ENCODE measurements around the gene PCNX2.

DNA sequence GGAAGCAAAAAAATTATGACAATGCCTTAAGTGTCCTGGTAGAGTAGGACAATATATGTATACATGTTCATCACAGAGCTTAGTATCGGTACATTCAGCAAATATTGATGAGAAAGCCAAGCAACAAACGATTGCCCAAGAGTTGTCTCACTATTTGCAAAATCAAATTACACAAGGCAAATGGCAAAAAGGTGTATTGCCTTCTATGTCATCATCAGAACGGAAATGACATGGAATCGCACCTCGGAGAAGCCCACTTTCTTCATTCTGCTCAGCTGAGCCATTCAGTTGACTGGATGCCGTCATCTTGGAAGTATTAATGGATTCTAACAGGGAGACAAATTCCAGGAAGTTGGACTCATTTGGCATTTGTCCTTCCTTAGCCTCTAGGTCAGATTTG, 37.7 kb downstream of the PCNX2 start:
- TF ChIP-seq EZH2 (IDR thresholded peaks at IDR 0.05; ENCODE audit: low read depth, unreplicated experiment) = no peak
- TF ChIP-seq, protein P1, sequence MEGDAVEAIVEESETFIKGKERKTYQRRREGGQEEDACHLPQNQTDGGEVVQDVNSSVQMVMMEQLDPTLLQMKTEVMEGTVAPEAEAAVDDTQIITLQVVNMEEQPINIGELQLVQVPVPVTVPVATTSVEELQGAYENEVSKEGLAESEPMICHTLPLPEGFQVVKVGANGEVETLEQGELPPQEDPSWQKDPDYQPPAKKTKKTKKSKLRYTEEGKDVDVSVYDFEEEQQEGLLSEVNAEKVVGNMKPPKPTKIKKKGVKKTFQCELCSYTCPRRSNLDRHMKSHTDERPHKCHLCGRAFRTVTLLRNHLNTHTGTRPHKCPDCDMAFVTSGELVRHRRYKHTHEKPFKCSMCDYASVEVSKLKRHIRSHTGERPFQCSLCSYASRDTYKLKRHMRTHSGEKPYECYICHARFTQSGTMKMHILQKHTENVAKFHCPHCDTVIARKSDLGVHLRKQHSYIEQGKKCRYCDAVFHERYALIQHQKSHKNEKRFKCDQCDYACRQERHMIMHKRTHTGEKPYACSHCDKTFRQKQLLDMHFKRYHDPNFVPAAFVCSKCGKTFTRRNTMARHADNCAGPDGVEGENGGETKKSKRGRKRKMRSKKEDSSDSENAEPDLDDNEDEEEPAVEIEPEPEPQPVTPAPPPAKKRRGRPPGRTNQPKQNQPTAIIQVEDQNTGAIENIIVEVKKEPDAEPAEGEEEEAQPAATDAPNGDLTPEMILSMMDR (conservative IDR thresholded peaks at IDR 0.05; ENCODE audit: low read depth in 2 of 2) = no peak
- TF ChIP-seq REST (IDR thresholded peaks at IDR 0.05; ENCODE audit: unreplicated experiment) = no peak
- TF ChIP-seq POLR2AphosphoS5 (IDR thresholded peaks at IDR 0.05; ENCODE audit: low read depth) = no peak
- no peak for TF ChIP-seq EZH2phosphoT487 (IDR thresholded peaks at IDR 0.05; ENCODE audit: unreplicated experiment)
- no peak for TF ChIP-seq ETS1 (IDR thresholded peaks at IDR 0.05)
- no peak for TF ChIP-seq CREB1 (CRISPR knock-in tag; IDR thresholded peaks at IDR 0.05; ENCODE audit: low read depth)
- no peak for TF ChIP-seq ZNF462 (CRISPR knock-in tag; IDR thresholded peaks at IDR 0.05)
- no peak for TF ChIP-seq JUNB (IDR thresholded peaks at IDR 0.05; ENCODE audit: unreplicated experiment)
- no peak for TF ChIP-seq ZNF114 (CRISPR knock-in tag; IDR thresholded peaks at IDR 0.05)
- TF ChIP-seq ZNF331 (CRISPR knock-in tag; IDR thresholded peaks at IDR 0.05; ENCODE audit: low read depth) = no peak
- no peak for TF ChIP-seq NANOG (IDR thresholded peaks at IDR 0.05; ENCODE audit: borderline replicate concordance)
- TF ChIP-seq STAT1 (IDR thresholded peaks at IDR 0.05; ENCODE audit: unreplicated experiment) = no peak
